ENCODE measurements around the gene PPP2R3B. TPM values are rescaled to one million over a fixed set of nuclear protein-coding genes. Genes with fewer than 3 reads are reported as not detected.

Gene PPP2R3B
- total RNA-seq, 1 experiment from 2014 or later = 130 TPM

- Mint-ChIP-seq H3K9me3 (no peaks in the 10 kb centered on the region), H3K4me1 (peaks cover 2% of the 10 kb centered on the region; the same call in 1 of the 2 replicates), H3K4me3 (no peak overlapping the region), H3K27me3 (ENCODE audit: low read depth) (no peaks in the 10 kb centered on the region), H3K36me3 (peaks cover 43% of the 10 kb centered on the region), H3K27ac (no peak overlapping the region)
- POLR2A ChIA-PET = no interaction called here
- CTCF ChIA-PET = no interaction called here
- ATAC-seq (no peak), DNase-seq (ENCODE audit: low spot score) (no peak)
- TF ChIP-seq NR1H2 (CRISPR knock-in tag; IDR thresholded peaks at IDR 0.05) (no peak), E2F5 (CRISPR knock-in tag; IDR thresholded peaks at IDR 0.05) (no peak), OVOL2 (CRISPR knock-in tag; IDR thresholded peaks at IDR 0.05; ENCODE audit: borderline replicate concordance) (no peak), NR3C1 (CRISPR knock-in tag; conservative IDR thresholded peaks at IDR 0.05; ENCODE audit: low read depth) (no peak), USF2 (CRISPR knock-in tag; IDR thresholded peaks at IDR 0.05) (no peak), ESRRA (CRISPR knock-in tag; IDR thresholded peaks at IDR 0.05; ENCODE audit: borderline replicate concordance) (no peak), ARID4B (CRISPR knock-in tag; IDR thresholded peaks at IDR 0.05; ENCODE audit: borderline replicate concordance) (no peak), CREM (CRISPR knock-in tag; IDR thresholded peaks at IDR 0.05) (no peak), TEAD4 (CRISPR knock-in tag; IDR thresholded peaks at IDR 0.05) (no peak), JUN (CRISPR knock-in tag; IDR thresholded peaks at IDR 0.05) (no peak), FOXP4 (CRISPR knock-in tag; IDR thresholded peaks at IDR 0.05) (no peak), ATF3 (CRISPR knock-in tag; conservative IDR thresholded peaks at IDR 0.05) (no peak)
Observed at GRCh38 chrX:340641-341423, 45.9 kb downstream of the PPP2R3B start.

GRCh38 chrX:340121-340520 is 46.6 kb downstream of the PPP2R3B start:
- ChIA-PET CTCF (no interaction called here), POLR2A (no interaction called here)
- Mint-ChIP-seq H3K27me3 (ENCODE audit: low read depth) (no peaks in the 10 kb centered on the region), H3K9me3 (no peaks in the 10 kb centered on the region), H3K36me3 (peaks cover 43% of the 10 kb centered on the region), H3K27ac (no peak overlapping the region), H3K4me1 (peaks cover 2% of the 10 kb centered on the region; the same call in 1 of the 2 replicates), H3K4me3 (no peak overlapping the region)
- no peak for DNase-seq (ENCODE audit: low spot score)
- no peak for ATAC-seq
- TF ChIP-seq OVOL2 (CRISPR knock-in tag; IDR thresholded peaks at IDR 0.05; ENCODE audit: borderline replicate concordance) = no peak
- TF ChIP-seq E2F4 (CRISPR knock-in tag; IDR thresholded peaks at IDR 0.05; ENCODE audit: borderline replicate concordance, low read depth) = no peak
- TF ChIP-seq NR3C1 (CRISPR knock-in tag; conservative IDR thresholded peaks at IDR 0.05; ENCODE audit: low read depth) = no peak
- no peak for TF ChIP-seq SMAD3 (CRISPR knock-in tag; IDR thresholded peaks at IDR 0.05; ENCODE audit: borderline replicate concordance)
- TF ChIP-seq IRF2 (CRISPR knock-in tag; IDR thresholded peaks at IDR 0.05; ENCODE audit: borderline replicate concordance, low read depth) = no peak
- no peak for TF ChIP-seq IRF1 (CRISPR knock-in tag; IDR thresholded peaks at IDR 0.05)
- TF ChIP-seq GTF2I (CRISPR knock-in tag; conservative IDR thresholded peaks at IDR 0.05) = no peak
- TF ChIP-seq RORB (CRISPR knock-in tag; IDR thresholded peaks at IDR 0.05) = no peak
- TF ChIP-seq HMGXB4 (CRISPR knock-in tag; IDR thresholded peaks at IDR 0.05) = no peak
- no peak for TF ChIP-seq KAT7 (CRISPR knock-in tag; IDR thresholded peaks at IDR 0.05; ENCODE audit: borderline replicate concordance)
